Inflammatory macrophage treated with lipopolysaccharide for 1 hour (primary cell): ENCODE data around the gene GABRR1.
"Not testable (repeated sequence)": the region's sequence is repeated elsewhere in the genome, so short reads cannot be mapped to it uniquely, and the experiment has no call there.

Source experiments
- DNase-seq, 2 donors: peaks; one replicate each; pipeline ENCODE4 v3.0.0-alpha.2; 2020 to 2022

GABRR1 gene

DNA sequence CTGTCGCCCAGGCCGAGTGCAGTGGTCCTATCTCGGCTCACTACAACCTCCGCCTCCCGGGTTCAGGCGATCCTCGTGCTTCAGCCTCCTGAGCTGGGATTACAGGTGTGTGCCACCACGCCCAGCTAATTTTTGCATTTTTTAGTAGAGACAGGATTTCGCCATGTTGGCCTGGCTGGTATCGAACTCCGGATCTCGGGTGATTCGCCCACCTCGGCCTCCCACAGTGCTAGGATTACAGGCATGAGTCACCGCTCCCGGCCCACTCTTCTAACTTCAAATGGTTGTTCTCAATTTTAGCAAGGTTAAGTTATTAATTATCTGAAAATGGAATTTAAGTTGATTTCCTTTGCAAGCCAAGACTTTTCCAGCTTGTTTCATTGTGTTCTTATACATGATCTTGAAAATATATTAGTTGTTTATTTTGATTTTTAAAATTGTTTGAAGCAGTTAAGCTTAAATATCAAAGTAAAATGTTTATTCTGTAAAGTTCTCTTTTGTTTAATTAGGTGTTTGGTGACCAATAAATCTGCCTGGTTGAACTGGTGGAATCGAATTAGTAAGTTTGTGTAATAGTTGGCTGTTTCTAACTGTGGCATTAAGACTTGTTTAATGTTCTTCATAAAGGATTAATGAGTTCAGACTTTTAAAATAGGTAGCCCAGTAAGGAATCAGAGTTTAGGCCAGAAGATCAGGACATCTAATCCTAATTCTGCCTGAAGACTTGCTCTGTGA, 69.0 kb downstream of the GABRR1 start:
- peak in 1 of 2 donors; percentile 4 for DNase-seq

DNA sequence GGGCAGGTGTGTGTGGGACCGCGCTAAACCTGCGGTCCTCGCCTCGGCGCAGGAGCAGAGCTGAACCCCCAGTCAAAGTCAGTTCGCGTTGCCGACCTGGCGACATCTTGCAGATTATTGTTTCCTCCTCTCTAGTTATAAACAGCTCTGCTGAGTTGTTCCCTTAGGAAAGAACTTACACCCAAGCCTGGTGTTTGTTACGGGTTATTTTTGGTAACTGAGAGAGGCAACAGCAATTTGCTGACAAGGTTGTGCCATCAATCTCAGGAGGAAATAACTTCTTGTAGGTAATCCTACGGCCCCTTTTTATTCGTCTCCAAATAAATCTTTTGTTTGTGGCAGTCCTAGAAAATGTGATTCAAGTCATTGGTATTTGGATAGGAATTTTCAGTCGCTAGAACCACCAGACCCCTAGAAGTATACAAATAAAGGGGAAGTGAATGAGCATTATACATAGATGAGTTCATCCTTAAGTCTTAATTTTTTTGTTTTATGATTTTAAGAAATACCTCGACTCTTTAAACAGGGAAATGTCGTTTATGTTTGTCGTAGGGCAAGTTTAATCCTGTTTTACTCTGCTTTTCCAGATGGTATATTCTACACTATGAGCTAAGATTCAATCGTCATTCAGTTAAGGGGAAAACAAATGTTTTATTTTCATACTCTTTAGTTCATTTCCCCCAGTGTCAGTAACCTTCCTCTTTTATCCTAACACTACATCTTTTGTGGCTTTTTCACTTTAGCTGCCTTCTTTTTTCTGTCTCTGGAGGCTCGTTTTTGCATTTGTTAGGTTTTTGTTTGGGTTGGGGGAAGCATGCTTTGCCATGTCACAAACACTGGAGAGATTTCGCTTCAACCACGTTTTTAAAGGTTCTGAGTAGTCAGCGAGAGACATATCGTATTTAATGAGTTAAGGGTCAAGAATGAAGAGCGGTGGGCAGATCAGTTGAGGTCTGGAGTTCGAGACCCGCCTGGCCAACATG, 70.1 kb downstream of the GABRR1 start:
- peak; percentile 16 to 17 for DNase-seq

DNA sequence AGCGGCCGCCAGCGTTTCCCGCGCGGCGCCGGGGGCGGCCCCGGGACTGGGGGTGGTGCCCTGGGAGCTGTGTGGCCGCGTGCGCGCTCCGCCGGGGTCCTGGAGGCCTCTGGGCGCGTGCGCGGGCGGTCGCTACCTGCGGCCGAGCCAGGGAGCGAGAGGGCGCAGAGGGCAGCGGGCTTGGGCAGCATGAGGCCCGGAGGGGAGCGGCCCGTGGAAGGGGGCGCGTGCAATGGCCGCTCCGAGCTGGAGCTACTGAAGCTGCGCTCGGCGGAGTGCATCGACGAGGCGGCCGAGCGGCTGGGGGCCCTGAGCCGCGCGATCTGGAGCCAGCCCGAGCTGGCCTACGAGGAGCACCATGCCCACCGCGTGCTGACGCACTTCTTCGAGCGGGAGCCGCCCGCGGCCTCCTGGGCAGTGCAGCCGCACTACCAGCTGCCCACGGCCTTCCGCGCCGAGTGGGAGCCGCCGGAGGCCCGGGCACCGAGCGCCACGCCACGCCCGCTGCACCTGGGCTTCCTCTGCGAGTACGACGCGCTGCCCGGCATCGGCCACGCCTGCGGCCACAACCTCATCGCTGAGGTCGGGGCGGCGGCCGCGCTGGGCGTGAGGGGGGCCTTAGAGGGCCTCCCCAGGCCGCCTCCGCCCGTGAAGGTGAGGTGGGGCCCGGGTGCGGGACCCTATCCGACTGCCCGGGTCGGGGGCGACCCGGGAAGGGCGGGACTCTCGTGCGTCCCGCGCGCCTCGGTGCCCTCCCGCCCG, 71.0 kb downstream of the GABRR1 start, which contains the start of gene PM20D2:
Gene PM20D2 (plus strand): TSS at position 100 of the 762 bp plus-strand sequence. CDS start 90 bp downstream, at position 190.
- DNase-seq = peak; percentile 19 to 27

DNA sequence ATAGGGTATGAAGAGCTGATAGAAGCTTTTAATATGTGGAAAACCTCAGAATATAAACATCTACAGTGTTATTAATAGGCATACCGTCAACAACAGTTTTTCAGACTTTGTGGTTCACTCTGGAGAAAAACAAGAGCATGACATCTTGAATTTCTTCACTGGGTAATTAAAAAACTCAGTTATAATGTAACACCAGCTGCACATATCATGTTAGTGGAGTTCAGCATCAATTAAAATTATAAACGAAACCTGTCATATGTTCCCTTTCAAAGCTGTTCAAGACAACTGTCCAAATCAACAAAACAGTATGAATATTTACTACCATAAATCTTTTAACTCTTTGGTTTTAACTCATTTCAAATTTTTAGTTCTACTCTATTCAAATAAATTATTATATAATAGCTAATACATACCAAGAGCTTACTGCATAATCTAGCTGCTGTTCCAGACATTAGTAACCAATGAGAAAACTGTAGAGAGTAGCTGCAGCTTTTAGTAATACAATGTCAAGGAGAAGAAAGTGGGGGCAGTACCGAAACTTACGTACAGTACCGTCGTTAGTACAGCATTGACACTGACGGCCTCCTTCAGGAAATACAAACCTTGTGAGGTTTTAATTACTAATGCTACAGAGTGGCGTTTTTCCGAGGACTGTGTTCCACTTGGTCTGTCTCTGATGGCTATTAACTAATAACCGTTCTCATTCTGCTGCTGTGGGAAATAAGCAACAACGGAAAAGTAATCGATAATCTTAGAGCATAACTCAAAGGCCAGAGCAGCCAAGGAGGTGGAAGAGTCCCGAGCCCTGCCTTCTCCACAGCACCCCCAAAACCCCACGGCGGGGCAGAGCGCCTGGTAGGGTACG, 71.8 kb downstream of the GABRR1 start:
- DNase-seq = peak; percentile 30 to 32

DNA sequence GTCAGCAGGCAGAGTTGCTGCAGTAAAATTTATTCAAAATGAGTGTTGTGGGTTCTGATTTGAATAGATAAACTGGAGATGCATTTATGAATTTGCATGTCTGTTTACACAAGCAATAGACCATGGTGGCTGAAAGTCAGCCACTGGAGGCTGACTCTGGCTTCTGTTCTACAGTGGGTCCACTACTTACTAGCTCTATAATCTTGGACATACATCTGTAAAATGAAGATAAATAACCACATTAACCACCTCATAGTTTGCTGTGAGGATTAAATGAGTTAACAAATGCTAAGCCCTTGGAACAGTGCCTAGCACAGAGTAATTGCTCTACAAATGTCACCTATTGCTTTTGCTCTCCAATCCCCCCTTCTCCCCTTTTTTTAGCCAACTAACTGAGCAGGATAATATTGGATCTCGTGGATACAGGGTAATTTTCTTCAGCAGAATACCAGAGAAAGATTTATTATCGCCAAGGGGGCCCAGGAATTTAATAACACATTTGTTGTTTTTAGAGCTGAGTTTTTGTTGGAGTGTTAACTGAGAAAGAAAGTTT, 72.7 kb downstream of the GABRR1 start:
- no peak for DNase-seq

DNA sequence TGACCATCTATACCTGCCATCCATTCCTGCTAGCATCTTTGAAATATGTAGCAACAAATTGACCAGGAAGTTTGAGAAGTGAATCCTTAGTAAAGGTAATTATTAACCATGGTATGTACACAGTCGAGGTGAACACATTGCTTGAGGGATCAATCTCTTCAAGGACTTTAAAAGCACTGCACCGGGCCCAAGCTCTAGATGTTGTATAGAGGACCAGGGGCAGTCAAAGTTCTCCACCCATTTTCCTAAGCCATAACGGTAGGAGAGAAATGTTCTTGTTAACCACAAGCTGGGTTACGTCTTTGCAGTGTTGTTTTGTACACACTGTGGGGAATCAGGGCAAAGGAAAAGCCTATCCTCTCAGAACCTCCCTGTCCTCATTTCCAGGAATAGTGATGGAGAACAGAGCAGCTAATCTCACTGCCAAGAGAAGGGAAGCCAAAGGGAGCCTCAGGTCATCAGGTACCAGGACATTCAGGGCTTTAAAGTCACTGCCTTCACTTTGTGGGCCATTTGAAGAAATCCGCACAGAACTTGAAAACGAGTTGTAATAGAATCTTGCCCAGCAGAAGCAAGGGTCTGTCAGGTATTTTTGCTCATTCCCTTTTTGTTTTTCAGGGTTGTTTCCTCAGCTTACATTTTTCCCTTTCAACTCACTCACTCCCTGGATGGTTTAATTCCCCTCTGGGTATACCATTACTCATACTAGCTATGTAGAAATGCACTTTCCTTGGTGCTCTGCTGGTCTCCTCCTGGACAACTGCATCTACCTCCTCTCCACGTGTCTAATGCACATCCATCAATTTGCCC, 76.6 kb downstream of the GABRR1 start:
- DNase-seq = no peak

DNA sequence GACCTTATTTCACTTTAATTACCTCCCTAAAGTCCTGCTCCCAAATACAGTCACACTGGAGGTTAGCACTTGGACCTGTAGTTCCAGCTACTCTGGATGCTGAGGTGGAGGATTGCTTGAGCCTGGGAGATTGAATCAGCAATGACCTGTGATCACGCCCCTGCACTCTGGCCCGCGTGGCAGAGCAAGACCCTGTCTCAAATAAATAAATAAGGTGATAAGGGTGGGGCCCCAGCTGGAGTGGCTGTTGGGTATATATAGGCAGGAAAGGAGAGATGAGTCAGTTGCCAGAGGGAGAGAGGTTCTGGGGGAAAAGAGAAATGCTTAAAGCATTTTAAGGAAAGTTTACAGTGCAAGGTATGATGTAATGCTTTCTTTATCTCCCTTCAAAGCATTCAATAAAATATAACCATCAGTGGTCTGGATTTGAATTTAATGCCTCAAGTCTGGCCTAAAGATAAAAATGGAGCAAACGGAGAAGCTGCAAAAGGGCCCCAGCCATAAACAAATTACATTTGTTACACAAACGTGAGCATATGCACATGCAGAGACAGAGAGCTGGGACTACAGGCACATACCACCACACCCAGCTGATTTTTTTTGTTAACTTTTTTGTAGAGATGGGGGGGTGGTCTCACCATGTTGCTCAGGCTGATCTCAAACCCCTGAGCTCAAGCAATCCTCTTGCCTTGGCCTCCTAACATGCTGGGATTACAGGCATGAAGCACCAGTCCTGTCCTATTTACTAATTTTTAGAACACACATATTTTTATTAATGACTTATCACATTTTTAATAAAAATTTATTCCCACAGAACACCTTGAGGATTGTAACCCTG, 77.4 kb downstream of the GABRR1 start:
- no peak for DNase-seq

DNA sequence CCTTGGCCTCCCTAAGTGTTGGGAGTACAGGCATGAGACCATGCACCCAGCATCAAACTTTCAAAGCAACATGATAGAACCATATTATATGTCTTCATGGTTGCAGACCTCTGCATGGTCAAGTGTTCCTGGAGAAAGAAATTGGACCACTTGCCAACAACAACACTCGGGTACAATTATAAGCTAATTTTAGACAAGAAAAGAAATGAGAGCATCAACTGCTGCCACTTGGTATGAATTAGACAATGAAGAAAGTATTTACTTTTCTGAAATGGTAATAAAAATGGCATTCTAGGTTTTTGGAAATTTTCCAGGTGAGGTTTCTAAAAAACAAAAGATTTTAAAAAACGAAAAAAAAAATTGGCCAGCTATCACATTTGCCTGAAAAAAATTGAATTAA, 79.0 kb downstream of the GABRR1 start:
- DNase-seq = no peak

DNA sequence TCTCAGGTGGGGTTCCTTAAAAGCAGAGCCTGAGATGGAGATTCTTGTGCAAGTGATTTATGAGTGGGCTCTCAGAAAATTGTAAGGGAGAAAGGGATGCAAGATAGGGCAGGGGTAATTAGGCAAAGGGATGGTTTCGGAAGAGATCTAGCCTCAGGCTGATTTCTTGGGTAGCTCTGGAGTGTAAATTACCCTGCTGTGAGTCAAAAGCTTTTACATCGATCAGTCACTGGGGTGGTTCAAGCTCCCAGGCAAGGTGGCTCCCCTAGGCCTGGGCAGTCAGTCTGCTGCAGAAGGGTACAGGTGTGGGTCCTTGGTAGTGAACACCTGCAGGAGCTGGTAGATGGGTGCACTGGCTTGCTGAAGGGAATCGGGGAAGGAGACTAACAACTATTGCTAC, 82.4 kb downstream of the GABRR1 start:
- DNase-seq = no peak

DNA sequence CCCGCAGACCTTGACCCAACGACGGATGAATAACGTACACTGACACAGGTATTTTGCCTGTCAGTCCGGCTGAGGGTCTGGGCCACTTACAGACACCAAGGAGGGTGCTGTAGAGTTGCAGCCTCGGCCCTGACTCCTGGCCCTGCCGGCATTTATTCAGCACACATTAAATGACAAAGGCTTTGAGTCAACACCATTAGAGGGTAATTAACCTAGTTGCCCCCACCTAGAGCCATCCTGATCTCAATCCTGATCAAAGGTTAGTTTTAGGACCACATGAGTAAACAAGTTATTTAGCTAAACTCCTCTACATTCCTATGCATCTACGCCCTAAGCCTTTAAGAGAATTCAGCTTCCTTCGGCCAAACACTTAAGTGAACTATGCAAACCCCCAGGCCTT, 83.2 kb downstream of the GABRR1 start:
- no peak for DNase-seq

DNA sequence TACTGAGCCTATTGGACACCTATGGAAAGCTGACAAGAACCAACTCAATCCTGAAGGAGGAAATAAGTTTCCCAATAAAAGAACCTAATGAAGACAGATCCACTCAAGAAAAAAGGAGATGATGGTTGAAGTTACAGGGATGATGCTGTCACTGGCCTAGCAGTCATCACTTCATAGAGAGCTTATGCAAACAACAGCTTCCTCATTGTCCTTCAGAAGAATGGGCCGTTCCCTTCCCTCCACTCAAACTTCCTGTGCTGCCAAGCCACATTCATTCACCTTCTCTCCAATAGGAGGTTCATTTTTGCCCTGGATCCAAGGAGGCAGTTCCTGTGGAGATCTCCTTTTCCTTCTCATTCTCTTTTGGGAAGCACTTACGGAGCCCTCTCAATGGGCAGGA, 85.1 kb downstream of the GABRR1 start:
- DNase-seq = peak; percentile 51 to 57

DNA sequence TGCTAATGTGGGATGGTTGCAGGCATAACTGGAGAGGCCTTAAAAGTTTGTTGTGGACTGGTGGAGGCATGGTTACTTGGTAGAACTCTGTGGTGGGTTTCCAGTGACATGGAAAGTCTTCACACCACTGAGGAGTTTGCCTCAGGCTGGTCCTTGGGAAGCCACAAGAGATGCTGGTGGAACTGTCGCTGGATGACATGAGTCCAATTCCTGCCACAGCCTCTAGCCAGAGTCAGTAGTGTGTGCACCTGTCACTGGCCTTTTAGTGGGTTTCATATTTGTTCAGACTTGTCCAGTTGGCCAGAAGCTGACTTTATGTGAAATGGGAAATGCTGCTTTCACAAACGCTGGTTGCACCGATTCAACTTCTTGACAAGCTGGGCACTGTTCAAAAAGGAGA, 85.6 kb downstream of the GABRR1 start:
- DNase-seq = no peak

DNA sequence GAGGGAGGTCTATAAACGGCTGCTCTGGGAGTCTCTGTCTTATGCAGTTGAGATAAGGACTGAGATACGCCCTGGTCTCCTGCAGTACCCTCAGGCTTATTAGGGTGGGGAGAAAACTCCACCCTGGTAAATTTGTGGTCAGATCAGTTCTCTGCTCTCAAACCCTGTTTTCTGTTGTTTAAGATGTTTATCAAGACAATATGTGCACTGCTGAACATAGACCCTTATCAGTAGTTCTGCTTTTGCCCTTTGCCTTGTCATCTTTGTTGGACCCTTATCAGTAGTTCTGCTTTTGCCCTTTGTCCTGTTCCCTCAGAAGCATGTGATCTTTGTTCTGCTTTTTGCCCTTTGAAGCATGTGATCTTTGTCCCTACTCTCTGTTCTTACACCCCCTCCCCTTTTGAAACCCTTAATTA, 88.9 kb downstream of the GABRR1 start:
- not testable (repeated sequence) for DNase-seq
